GM06990 (cell line): ENCODE results near the gene PSAP.

Experiments
- DNase-seq: peaks from one replicate; pipeline ENCODE4 v3.0.0-alpha.2; 2011; ENCODE audit not compliant: insufficient read length; ENCODE audit errors: extremely low read depth
- H3K27me3 ChIP-seq: replicated peaks from 2 replicates; pipeline ENCODE4 v1.6.0; 2011; ENCODE audit warnings: low read length; ENCODE audit not compliant: control insufficient read depth, insufficient read depth
- H3K36me3 ChIP-seq: 2 replicates; pipeline ENCODE4 v1.5.1; 2011; ENCODE audit warnings: low read length; ENCODE audit not compliant: control insufficient read depth, insufficient read depth
- H3K4me3 ChIP-seq: replicated peaks from 2 replicates; pipeline ENCODE4 v1.5.1; 2011; ENCODE audit warnings: low read depth, mild to moderate bottlenecking, control low read depth, low read length
- TF ChIP-seq, protein P1 (sequence below): IDR thresholded peaks from 2 replicates; pipeline ENCODE4 v1.5.1; 2011; ENCODE audit warnings: low read length, control low read depth, mild to moderate bottlenecking, inconsistent platforms; ENCODE audit not compliant: insufficient read depth, poor library complexity, severe bottlenecking

The PSAP gene

DNA sequence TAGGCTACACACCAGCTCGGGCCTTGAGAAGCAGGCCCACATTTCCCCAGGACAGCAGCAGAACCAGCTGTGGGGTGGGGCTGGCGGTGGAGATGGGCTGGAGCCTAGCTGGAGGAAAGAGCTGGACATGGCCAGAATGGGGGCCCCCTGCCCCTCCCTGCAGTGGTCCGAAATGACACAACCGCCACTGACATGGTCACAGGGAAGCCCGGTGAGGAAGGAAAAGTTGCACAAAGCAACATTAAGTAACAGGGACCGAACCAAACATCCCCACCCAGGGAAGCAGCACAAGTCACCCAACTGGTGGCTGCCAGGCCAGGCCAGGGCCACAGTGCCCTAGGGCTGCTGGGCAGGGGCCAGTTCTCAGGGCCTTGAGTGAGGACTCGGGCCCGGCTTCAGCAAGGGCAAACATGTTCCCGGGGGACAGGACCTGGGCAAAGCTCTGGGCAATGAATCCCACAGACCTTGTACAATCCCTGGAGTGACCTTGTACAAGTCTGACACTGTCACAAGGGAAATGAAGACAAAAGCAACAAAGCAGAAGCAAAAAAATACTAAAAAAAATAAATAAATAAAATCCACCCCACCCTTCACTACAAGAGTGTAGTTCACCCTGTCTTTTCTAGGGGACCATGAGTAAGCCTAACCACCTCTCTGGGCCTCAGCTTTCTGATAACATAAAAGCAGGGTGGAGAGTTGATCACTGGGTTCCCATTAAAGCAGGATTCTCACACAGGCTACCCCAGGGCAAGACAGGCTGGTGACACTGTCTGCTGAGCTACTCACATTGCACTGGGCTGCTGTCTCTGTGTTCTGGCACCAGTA is 33.0 kb downstream of the PSAP start:
- H3K4me3 ChIP-seq, result no peak overlapping the region
- TF ChIP-seq, protein P1, sequence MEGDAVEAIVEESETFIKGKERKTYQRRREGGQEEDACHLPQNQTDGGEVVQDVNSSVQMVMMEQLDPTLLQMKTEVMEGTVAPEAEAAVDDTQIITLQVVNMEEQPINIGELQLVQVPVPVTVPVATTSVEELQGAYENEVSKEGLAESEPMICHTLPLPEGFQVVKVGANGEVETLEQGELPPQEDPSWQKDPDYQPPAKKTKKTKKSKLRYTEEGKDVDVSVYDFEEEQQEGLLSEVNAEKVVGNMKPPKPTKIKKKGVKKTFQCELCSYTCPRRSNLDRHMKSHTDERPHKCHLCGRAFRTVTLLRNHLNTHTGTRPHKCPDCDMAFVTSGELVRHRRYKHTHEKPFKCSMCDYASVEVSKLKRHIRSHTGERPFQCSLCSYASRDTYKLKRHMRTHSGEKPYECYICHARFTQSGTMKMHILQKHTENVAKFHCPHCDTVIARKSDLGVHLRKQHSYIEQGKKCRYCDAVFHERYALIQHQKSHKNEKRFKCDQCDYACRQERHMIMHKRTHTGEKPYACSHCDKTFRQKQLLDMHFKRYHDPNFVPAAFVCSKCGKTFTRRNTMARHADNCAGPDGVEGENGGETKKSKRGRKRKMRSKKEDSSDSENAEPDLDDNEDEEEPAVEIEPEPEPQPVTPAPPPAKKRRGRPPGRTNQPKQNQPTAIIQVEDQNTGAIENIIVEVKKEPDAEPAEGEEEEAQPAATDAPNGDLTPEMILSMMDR, result no peak
- H3K27me3 ChIP-seq, result no peaks in the 10 kb centered on the region
- DNase-seq, result no peak
- peaks cover 46% of the 10 kb centered on the region for H3K36me3 ChIP-seq

DNA sequence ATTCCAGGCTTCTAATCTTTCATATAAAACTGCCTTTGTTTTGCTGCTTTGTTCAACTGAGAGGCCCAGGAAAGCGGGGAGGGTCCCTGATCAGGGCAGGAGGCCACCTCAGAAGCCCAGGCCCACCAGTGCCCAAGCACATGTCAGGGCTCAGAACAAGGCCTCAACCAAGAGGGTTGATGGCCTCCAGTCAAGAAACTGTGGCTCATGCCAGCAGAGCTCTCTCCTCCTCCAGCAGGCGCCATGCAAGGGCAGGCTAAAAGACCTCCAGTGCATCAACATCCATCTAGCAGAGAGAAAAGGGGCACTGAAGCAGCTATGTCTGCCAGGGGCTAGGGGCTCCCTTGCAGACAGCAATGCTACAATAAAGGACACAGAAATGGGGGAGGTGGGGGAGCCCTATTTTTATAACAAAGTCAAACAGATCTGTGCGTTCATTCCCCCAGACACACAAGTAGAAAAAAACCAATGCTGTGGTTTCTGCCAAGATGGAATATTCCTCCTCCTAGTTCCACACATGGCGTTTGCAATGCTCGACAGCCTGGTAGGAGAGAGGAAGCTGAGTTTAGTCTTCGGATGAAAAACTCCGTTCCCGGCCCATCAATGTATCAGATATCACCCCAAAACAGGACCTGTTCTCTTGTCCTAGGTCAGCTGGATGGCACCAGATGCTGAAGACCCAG is 34.0 kb downstream of the PSAP start:
- TF ChIP-seq, protein P1, result no peak
- H3K27me3 ChIP-seq, result no peaks in the 10 kb centered on the region
- no peak overlapping the region for H3K4me3 ChIP-seq
- no peak for DNase-seq
- H3K36me3 ChIP-seq, result peaks cover 45% of the 10 kb centered on the region

DNA sequence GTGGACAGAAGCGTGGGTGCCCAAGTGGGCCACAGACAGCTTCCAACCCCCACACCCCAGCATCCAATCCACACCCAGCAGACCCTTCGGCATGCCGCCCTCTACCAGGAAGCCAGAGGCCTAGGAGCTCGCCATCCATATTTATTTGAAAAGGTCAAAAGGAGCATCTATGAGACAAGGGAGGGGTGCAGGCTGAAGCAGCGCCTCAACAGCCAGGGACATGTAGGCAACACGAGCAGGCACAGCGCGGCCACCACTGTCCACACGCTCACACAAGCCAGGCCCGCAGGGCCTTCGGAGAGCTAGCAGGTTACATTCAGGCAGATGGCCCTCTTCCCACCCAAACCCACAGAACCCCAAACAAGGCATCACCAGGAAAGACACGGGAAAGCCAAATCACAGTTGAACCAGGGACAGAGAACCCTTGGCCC is 34.6 kb downstream of the PSAP start:
- TF ChIP-seq, protein P1, result no peak
- no peak overlapping the region for H3K4me3 ChIP-seq
- DNase-seq, result no peak
- H3K36me3 ChIP-seq, result peaks cover 41% of the 10 kb centered on the region
- no peaks in the 10 kb centered on the region for H3K27me3 ChIP-seq

DNA sequence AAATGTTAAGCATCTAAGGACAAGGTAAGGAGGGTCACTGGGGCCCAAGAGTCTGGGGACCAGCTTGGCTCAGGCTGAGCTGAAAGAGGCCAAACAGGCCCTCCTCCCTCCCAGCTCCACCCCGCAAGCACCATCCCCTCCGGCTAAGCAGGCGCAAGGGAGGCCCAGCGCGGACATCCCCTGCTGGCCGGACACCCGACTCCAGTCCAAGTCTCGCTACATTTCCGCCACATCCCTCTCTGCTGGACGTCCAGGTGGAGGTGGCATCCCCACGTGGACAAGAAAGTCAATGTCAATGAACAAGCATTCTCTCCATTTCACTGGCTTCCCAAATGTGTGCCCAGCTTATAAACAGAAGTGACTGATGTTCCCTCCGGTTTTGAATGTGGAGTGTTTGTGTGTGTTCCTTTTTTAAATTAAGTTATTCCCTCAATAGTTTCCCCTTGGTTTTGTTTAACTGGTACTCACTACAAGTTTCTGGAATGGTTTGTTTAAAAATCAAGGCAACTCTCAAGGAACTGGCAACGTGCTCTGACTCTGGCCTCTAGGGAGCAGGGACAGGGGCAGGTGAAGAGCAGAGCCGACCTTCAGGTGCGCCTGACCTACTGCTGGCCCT is 35.4 kb downstream of the PSAP start:
- DNase-seq, result no peak
- no peak overlapping the region for H3K4me3 ChIP-seq
- TF ChIP-seq, protein P1, result no peak
- H3K27me3 ChIP-seq, result no peaks in the 10 kb centered on the region
- H3K36me3 ChIP-seq, result peaks cover 36% of the 10 kb centered on the region

DNA sequence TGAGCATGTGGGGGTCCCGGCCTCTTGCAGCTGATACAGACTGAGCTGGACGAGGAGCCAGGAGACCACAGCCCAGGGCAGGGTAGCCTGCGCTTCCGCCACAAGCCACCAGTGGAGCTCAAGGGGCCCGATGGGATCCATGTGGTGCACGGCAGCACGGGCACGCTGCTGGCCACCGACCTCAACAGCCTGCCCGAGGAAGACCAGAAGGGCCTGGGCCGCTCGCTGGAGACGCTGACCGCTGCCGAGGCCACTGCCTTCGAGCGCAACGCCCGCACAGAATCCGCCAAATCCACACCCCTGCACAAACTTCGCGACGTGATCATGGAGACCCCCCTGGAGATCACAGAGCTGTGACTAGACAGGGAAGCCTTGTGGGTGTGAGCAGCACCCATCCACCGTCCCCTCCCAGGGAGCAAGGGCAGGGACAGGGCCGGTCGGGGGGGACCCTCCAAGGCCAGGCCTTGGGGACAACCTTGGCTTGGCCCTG is 36.1 kb downstream of the PSAP start:
- TF ChIP-seq, protein P1, result no peak
- no peak for DNase-seq
- Histone ChIP-seq H3K4me3 (no peak overlapping the region), H3K36me3 (peaks cover 32% of the 10 kb centered on the region), H3K27me3 (no peaks in the 10 kb centered on the region)
